GM21423 (cell line): ENCODE data around the gene TMEM126A.
"Not testable (repeated sequence)": the region's sequence is repeated elsewhere in the genome, so short reads cannot be mapped to it uniquely, and the experiment has no call there.

Experiments
- ATAC-seq: cut with Tn5 transposase; IDR thresholded peaks from one replicate; pipeline ENCODE4 v1.9.1; 2021; ENCODE audit warnings: mild to moderate bottlenecking, moderate library complexity; ENCODE audit not compliant: unreplicated experiment

The TMEM126A gene

DNA sequence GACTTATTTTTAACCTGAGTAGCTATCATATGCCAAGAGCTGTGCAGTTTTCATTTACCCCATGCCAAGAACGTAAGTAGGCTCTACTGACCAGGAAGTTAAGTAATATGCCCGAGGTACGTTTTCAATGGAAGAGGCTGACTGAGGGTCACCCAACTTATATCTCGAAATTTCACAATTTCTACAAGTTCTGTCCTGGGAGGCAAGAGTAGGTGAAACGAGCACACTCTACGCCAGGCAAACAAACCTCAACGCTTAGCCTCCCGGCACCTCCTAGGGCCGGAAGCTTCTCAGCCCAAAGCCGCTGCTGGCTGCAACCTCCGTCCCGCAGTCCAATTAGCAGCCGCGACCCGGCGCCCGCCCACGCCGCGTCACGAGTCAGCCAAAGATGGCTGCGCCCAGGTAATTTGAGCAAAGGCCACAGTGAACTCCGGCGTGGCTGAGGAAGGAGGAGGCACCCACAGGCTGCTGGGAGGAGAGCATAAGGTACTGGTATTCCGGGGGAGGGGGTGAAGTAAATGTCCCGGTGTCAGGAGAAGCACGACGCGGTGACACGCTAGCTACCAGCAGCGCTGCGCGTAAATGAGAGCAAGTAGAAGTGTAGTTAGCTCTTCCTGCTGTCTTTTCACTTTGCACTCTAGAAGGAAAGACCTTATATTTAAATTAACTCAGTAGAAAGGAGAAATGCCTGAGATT, at the start of gene TMEM126A:
Gene TMEM126A, plus strand, starts transcription at position 364 of the 696 bp plus-strand sequence. CDS start 2,289 bp downstream, outside the sequence.
- ATAC-seq, result peak; percentile 99

- no peak for ATAC-seq
Observed at GRCh38 chr11:85599083-85599482, 48.7 kb upstream of the TMEM126A start.

DNA sequence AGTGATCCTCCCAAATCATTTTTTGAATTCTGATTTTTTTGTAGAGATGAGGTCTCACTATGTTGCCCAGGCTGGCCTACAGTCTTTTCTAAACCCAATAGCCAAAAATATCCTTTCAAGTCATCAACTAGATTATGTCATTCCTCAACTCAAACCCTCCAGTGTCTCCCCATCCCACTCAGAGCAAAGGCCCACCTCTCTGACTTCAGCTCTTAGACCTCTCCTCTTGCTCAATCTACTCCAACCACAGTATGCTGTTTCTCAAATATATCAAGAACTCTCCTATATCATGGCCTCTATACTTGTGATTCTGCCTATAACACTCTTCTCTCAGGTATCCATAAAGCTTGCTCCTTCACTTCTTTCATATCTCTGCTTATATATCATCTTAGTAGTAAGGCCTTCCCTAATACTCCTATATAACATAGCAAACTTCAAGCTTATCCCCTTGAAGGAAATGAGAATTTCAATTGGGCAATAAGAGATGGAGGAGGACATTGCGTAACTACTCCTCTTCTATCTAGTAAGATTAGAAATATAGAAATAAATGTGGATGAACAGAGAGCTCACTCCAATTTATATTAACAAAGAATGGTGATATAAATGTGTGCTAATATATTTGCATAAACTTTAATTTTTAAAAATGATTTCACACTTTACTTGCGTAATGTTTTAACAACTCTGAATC, 45.1 kb upstream of the TMEM126A start:
- ATAC-seq, result no peak

- no peak for ATAC-seq
Observed at GRCh38 chr11:85603220-85603619, 44.5 kb upstream of the TMEM126A start.

DNA sequence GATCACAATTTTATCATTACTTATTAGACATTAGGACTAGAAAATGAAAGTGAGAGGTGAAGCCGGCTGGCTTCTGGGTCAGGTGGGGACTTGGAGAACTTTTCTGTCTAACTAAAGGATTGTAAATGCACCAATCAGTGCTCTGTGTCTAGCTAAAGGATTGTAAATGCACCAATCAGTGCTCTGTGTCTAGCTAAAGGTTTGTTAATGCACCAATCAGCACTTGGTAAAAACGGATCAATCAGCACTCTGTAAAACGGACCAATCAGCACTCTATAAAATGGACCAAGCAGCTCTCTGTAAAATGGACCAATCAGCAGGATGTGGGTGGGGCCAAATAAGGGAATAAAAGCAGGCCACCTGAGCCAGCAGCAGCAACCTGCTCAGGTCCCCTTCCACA, 41.5 kb upstream of the TMEM126A start:
- not testable (repeated sequence) for ATAC-seq

GRCh38 chr11:85608621-85609020, 39.1 kb upstream of the TMEM126A start:
- not testable (repeated sequence) for ATAC-seq

DNA sequence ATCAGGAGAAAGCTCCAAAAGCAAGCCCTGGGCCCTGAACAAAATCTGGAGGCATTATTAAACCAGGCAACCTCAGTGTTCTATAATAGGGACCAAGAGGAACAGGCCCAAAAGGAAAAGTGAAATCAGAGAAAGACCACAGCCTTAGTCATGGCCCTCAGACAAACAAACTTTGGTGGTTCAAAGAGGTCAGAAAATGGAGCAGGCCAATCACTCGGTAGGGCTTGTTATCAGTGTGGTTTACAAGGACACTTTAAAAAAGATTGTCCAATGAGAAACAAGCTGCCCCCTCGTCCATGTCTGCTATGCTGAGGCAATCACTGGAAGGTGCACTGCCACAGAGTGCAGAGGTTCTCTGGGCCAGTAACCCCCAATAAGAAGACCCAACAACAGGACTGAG, 38.5 kb upstream of the TMEM126A start:
- ATAC-seq, result not testable (repeated sequence)

DNA sequence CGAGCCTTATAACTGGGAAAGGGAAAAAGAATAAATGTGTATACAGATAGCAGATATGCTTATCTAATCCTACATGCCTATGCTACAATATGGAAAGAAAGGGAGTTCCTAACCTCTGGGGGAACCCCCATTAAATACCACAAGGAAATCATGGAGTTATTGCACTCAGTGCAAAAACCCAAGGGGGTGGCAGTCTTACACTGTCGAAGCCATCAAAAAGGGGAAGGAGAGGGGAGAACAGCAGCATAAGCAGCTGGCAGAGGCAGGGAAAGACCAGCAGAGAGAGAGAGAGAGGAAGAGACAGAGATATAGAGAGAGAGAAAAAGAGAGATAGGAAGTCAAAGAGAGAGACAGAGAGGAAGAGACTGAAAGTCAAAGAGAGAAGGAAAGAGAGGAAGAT, 36.1 kb upstream of the TMEM126A start:
- not testable (repeated sequence) for ATAC-seq

DNA sequence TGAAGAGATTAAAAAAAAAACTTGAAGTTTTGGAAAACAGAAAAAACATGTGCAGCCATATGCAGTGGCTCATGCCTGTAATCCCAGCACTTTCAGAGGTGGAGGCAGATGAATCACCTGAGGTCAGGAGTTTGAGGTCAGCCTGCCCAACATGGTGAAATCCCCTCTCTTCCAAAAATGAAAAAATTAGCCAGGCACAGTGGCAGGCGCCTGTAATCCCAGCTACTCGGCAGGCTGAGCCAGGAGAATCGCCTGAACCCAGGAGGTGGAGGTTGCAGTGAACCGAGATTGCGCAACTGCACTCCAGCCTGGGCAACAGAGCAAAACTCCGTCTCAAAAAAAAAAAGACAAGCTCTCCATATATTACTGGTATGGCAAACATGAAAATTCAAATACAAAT, 28.3 kb upstream of the TMEM126A start:
- no peak for ATAC-seq

GRCh38 chr11:85620256-85620655, 27.5 kb upstream of the TMEM126A start:
- ATAC-seq, result no peak

DNA sequence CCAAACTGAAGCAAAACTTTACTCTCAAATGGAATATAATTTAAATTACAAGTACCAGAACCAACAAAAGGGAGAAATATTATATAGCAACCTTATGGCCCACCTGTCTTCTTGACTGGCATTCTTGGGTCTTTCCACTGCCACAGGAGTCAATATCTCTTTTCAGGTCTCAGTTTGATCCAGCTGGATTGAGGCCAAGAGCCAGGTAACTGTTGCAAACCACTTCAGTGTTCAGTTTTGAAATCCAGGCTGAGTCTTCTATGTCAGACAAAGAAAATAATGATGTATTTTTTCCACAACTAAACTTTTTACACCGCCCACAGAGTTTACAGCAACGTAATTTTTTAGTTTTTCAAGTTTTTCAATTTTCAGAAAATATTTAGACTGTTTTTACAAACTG, 21.3 kb upstream of the TMEM126A start:
- no peak for ATAC-seq

DNA sequence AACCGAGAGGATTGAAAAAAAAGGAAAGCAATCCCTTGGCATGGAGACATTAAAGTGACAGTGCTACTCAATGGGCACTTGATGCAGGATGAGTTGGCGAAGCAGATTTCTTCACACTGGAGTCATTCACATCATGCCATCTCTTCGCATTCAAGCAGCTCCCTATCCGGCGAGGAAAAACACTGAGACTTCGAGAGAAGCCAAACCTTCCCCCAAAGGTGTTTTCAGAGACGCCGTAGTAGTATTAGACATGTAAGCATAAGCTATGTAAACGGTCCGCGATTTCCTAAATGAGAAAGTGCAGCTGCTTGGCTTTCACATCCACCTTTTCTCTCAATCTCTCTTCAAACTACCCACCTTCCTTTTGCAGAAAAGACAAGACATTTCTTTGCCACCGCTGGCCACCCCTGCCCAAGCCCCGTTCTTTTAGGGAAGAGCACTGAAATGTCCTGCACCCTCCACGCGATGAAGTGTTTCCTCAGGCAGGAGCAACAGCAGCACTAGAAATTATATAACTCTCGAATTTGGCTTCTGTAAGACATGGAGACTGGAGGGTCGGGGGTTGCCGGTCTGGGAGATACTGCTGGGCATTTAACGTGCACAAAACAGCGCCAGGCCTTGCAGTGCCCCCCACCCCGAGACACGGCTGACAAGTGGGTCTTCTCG, 20.3 kb upstream of the TMEM126A start, which contains the start of gene DLG2:
Gene DLG2, minus strand, starts transcription at position 13 of the 666 bp plus-strand sequence.
- ATAC-seq, result no peak

- peak; percentile 99 for ATAC-seq
Observed at GRCh38 chr11:85627998-85628770, 19.6 kb upstream of the TMEM126A start, which contains the start of gene TMEM126B. TSS of gene TMEM126B (plus strand) at chr11:85628593. CDS start at chr11:85628608, 15 bp downstream.

DNA sequence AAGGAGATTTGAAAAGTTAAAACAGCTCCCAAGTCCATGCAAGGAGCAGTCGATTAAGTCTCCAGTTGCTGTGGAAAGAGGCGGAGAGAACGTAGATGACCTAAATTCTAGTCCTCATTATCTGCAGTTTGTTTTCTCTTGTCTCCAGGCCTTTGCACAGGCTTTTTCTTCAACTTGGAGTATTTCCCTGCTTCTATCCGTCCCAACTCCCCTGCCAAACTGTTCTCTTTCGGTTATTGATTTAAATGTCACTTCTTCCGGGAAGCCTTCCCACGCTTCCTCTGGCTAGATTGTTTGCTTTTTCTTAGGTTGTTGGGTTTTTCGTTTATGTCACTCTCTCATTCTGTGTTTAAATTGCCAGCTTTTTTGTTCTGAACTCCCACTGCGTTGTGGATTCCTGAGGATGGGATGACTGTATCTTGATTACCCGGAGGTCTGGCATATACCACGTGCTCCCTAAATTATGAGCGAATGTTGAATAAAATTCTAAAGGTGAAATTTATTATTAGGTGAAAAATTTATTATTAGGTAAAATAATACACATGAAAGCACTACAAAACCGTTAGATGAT, 18.9 kb upstream of the TMEM126A start:
- ATAC-seq, result peak; percentile 4

- no peak for ATAC-seq
Observed at GRCh38 chr11:85634747-85635146, 13.0 kb upstream of the TMEM126A start.

DNA sequence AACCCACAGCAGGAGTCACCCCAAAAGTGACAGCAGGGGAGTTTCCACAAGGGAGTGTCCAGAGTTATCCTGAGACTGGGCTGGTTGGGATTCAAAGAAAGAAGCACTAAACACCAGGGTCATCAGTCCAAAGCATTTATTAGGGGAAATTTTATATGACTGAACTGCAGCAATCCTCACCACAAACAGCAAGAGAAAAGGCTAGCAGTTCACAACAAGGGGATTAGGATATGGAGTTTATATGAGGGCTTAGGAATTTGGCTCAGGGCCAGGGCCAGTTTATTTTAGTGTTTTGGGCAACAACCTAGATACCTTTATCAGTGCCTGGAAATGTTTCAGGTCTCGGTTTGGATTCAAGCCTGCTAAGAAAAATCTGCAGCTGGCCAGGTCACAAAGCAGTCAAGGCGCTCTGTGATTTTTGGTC, 4.6 kb upstream of the TMEM126A start:
- ATAC-seq, result no peak

GRCh38 chr11:85647078-85647477, 689 bp upstream of the TMEM126A start:
- no peak for ATAC-seq

DNA sequence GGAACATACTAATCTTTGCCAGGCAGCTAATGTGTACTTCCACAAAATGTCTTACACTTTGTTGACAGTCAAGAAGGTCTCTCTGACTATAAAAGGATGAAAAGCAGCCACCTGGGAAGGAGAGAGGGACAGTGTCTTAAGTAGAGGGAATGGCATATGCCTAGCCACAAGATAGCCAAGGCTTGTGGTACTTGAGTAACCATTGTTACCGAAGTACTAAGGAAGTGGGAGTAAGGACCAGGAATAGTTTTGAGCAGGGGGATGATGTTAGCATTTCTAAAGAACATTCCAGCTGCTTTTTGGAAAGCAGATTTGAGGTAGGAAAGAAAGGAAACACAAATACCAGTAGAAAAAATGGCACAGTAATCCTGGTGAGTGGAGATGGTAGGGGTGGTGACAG, 3.4 kb downstream of the TMEM126A start:
- no peak for ATAC-seq

- no peak for ATAC-seq
Observed at GRCh38 chr11:85652786-85653447, 5.2 kb downstream of the TMEM126A start.

- ATAC-seq, result not testable (repeated sequence)
Observed at GRCh38 chr11:85654343-85654742, 6.6 kb downstream of the TMEM126A start.
